LNCaP clone FGC (cell line): ENCODE measurements around the gene NHLRC2.
"Not testable (repeated sequence)": the region's sequence is repeated elsewhere in the genome, so short reads cannot be mapped to it uniquely, and the experiment has no call there.

Experiments used
- DNase-seq: peaks from one replicate; pipeline ENCODE4 v3.0.0-alpha.2; 2011; ENCODE audit warnings: low read depth
- H3K4me3 ChIP-seq: 2 replicates; pipeline ENCODE4 v1.5.1; 2011; ENCODE audit warnings: mild to moderate bottlenecking, low read depth, low read length, control low read depth
- CTCF ChIP-seq: IDR thresholded peaks from 2 replicates; pipeline ENCODE4 v1.5.1; 2012; ENCODE audit warnings: mild to moderate bottlenecking; ENCODE audit not compliant: control insufficient read depth, insufficient read depth; ENCODE audit errors: extremely low read depth

The NHLRC2 gene

GRCh38 chr10:113854013-113854760, at the start of gene NHLRC2, which contains the start of gene DCLRE1A:
NHLRC2 (plus strand) TSS chr10:113854661; CDS start chr10:113854873, 212 bp downstream.
DCLRE1A (minus strand) TSS chr10:113854082; CDS start chr10:113853182, 900 bp downstream.
- peak within 1 kb of the TSS; percentile 73 for H3K4me3 ChIP-seq
- no peak for TF ChIP-seq CTCF
- peak; percentile 50 for DNase-seq

GRCh38 chr10:113806503-113806902, 48.0 kb upstream of the NHLRC2 start:
- no peak for TF ChIP-seq CTCF
- no peak overlapping the region for H3K4me3 ChIP-seq
- DNase-seq = no peak

GRCh38 chr10:113808168-113808567, 46.3 kb upstream of the NHLRC2 start:
- H3K4me3 ChIP-seq = no peak overlapping the region
- TF ChIP-seq CTCF = no peak
- DNase-seq = no peak

GRCh38 chr10:113814700-113815099, 39.8 kb upstream of the NHLRC2 start:
- DNase-seq, H3K4me3 ChIP-seq: not testable (repeated sequence)

GRCh38 chr10:113819989-113820388, 34.5 kb upstream of the NHLRC2 start:
- no peak for DNase-seq
- H3K4me3 ChIP-seq = no peak overlapping the region
- TF ChIP-seq CTCF = no peak

- DNase-seq = no peak
- TF ChIP-seq CTCF = no peak
- no peak overlapping the region for H3K4me3 ChIP-seq
Observed at GRCh38 chr10:113820507-113820906, 34.0 kb upstream of the NHLRC2 start.

GRCh38 chr10:113821306-113821705, 33.2 kb upstream of the NHLRC2 start:
- DNase-seq = not testable (repeated sequence)

GRCh38 chr10:113822174-113822573, 32.3 kb upstream of the NHLRC2 start:
- no peak overlapping the region for H3K4me3 ChIP-seq
- no peak for DNase-seq
- no peak for TF ChIP-seq CTCF

More at GRCh38 chr10:113821306-113821705, 33.2 kb upstream of the NHLRC2 start:
- H3K4me3 ChIP-seq = not testable (repeated sequence)
